Measurements from ENCODE around the gene MEX3A. TPM values are rescaled to one million over a fixed set of nuclear protein-coding genes. Genes with fewer than 3 reads are reported as not detected.
A peak's percentile ranks its signal among the peaks of the same experiment; 100 is the strongest.

MEX3A gene
- total and polyA plus RNA-seq, 2 of the 8 experiments (the other 6 are each of a cell fraction or from before 2014, with no cell fraction given) = 34.1 to 52.4 TPM

DNA sequence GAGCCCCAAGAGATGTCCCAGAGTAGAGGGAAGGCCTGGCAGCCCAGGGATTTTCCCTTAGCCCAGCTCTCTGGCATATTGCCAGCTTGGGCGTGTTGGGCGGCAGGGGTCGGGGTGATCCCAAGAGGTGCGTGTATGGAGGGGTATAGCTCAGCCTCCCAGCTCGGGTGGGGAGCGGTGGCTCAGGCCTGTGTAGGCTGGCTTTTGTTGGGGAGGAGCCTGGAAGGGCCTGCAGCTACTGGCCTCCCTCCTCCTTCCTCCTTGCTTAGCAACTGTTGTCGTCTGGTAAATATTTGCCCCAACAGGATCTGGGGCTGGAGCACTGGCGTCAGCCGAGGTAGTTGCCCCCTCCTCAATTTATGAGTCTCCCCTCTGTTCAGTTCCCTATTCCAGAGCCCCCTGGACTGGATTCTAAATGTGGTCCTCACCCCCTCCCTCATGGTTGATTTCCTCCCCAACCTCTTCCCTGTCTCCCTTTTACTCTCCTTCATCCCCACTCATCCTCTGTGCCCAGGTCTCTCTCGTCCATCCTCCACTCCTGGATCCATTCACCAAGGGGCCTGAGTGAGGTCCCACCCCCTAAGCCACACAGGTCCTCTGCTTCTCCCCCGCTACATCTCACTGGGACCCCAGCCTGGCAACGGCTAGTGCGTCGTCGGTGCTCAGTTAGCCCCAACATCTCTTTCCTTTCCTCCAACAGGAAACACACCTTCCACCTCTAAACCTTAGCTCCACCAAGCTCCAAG, 22.0 kb upstream of the MEX3A start:
- H3K79me1 ChIP-seq (ENCODE audit: low read depth, low read length) = peaks cover 4% of the 10 kb centered on the region; the same call in 1 of the 2 replicates
- no peak overlapping the region for H4K5ac ChIP-seq (ENCODE audit: insufficient read length, low read depth, low read length)
- H3K4me3 ChIP-seq (ENCODE audit: extremely low read depth in 1 of 4, insufficient read depth in 2 of 4, low read depth in 3 of 4, low read length in 4 of 4) = no peak overlapping the region; a peak in 1 of 8 replicates
- H3K23ac ChIP-seq (ENCODE audit: insufficient read length) = no peak overlapping the region
- H2BK12ac ChIP-seq (ENCODE audit: low read depth, low read length) = peak overlapping the region; percentile 97
- H3K9ac ChIP-seq (replicated peaks in 1 of 4; ENCODE audit: extremely low read depth in 1 of 4, low read depth in 3 of 4, low read length in 3 of 4) = peak overlapping the region in 2 of 4 experiments; percentile 34 to 36; a peak in 2 of 7 replicates
- H2BK5ac ChIP-seq (ENCODE audit: low read depth, low read length) = peak overlapping the region; percentile 98
- no peak for FAIRE-seq
- H3K23me2 ChIP-seq (ENCODE audit: low read depth, low read length) = peaks cover 7% of the 10 kb centered on the region; the same call in 1 of the 2 replicates
- ChIA-PET POLR2A (ENCODE audit: partially characterized antibody) (interaction anchor here (0.8 to 29.6 kb wide), 7 partner anchors 9 to 142 kb away, joined by 3 to 763 read pairs (median 3); partner anchors contain the start of genes LMNA and MEX3A), CTCF (ENCODE audit: partially characterized antibody) (interaction anchor here (0.7 to 29.5 kb wide), 6 partner anchors 8 to 120 kb away, joined by 3 to 1994 read pairs (median 38); partner anchors contain the start of genes LMNA and MEX3A)
- H3K18ac ChIP-seq (ENCODE audit: extremely low read depth, low read length) = peak overlapping the region; percentile 55
- 85% methylated on average over 15 of the region's 15 CpGs; no CpG with 5 or more reads in 1 of the 2 experiments for WGBS, 2 experiments (ENCODE audit: extremely low coverage in 1 of 2, insufficient coverage in 1 of 2, insufficient read length in 1 of 2, insufficient replicate concordance in 2 of 2, low coverage in 1 of 2, low lambda C conversion rate in 2 of 2, missing lambda C conversion rate in 1 of 2)
- peaks cover 10 to 37% (median 32%) of the 10 kb centered on the region in 4 experiments for H3K4me1 ChIP-seq (replicated peaks in 1 of 4; ENCODE audit: control insufficient read depth in 3 of 4, insufficient read depth in 4 of 4, low read length in 3 of 4)
- H3K27me3 ChIP-seq (replicated peaks in 1 of 4; ENCODE audit: control insufficient read depth in 3 of 4, extremely low read depth in 1 of 4, insufficient read depth in 3 of 4, low read length in 3 of 4) = no peaks in the 10 kb centered on the region; a peak in 1 of 7 replicates
- peak overlapping the region; percentile 40 for H4K91ac ChIP-seq (replicated peaks; ENCODE audit: insufficient read length, low read length)
- H3K27ac ChIP-seq (ENCODE audit: low read depth, low read length) = peak overlapping the region; percentile 76
- H2BK15ac ChIP-seq (ENCODE audit: low read length) = peak overlapping the region; percentile 94
- no peak overlapping the region for H2BK120ac ChIP-seq (replicated peaks; ENCODE audit: low read depth, low read length)
- H2AFZ ChIP-seq (ENCODE audit: low read length) = no peak overlapping the region
- H3K79me2 ChIP-seq (ENCODE audit: control insufficient read depth in 1 of 2, insufficient read depth in 2 of 2, low read length in 2 of 2) = no peaks in the 10 kb centered on the region
- peak overlapping the region; percentile 99 for H2AK5ac ChIP-seq (ENCODE audit: low read depth, low read length)
- H3K56ac ChIP-seq (replicated peaks; ENCODE audit: insufficient read length, low read depth, low read length) = no peak overlapping the region
- H2BK20ac ChIP-seq (ENCODE audit: low read length) = peak overlapping the region; percentile 98
- no peaks in the 10 kb centered on the region for H3K36me3 ChIP-seq (ENCODE audit: control insufficient read depth in 2 of 4, insufficient read depth in 4 of 4, low read length in 3 of 4)
- peak overlapping the region in 1 of 2 experiments; percentile 79; a peak in 2 of 4 replicates for H3K4me2 ChIP-seq (ENCODE audit: insufficient read depth in 1 of 2, low read depth in 2 of 2, low read length in 2 of 2)
- peak overlapping the region; percentile 82; the same call in 1 of the 2 replicates for H4K8ac ChIP-seq (ENCODE audit: extremely low read depth, insufficient read depth, low read length)
- H3K4ac ChIP-seq (replicated peaks; ENCODE audit: insufficient read length, low read depth, low read length) = no peak overlapping the region
- H3K14ac ChIP-seq (ENCODE audit: insufficient read length) = no peak overlapping the region
- no peak for DNase-seq (ENCODE audit: low read depth in 1 of 2, low spot score in 2 of 2)
- no peaks in the 10 kb centered on the region for H3K9me3 ChIP-seq (ENCODE audit: insufficient read depth in 2 of 2, low read depth in 1 of 2, low read length in 1 of 2)
- peaks cover 0 to 4% of the 10 kb centered on the region in 2 experiments for H4K20me1 ChIP-seq (replicated peaks in 1 of 2; ENCODE audit: control insufficient read depth in 1 of 2, insufficient read depth in 2 of 2, low read length in 2 of 2)

Data from H1 (cell line).